ENCODE data around the gene LNX1. TPM values are rescaled to one million over a fixed set of nuclear protein-coding genes. Genes with fewer than 3 reads are reported as not detected.

The LNX1 gene
- total RNA-seq: 1.8 and 3.7 TPM in 2 replicates

DNA sequence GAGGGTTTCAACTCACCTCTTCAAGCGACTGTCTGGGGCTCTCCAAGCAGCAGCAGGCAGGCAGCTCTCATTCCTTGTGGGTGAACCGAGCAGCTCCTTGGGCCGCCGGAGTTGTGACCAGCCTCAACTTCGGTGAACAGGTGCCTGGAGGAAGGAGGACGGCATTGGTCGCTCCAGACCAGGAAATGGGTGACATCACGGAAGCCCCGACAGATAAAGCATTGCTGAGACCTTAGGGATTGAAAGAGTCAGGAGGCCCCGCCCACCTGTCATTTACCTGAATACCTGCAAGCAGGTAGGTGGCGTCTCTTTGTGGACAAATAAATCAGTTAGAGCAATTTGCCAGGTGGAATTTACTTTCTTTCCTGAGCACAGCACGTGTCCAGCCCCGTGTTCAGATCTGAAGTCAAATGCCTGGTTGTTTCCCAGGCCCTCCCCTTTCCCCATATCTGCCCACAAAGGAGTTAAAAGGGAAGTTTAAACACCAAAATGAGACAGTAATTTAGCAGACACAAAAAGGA lies at the start of gene LNX1:
Gene LNX1, minus strand, starts transcription at position 115 of the 521 bp plus-strand sequence. CDS start 17,484 bp downstream, outside the sequence.

Other genes starting within 250 kb of the LNX1 start
- gene SCFD2, start 225.4 kb downstream of the LNX1 start, total RNA-seq: 25.4 and 27.1 TPM in 2 replicates
- gene FIP1L1, start 213.8 kb downstream of the LNX1 start, total RNA-seq: 54.1 and 58.8 TPM in 2 replicates